HepG2 (cell line): Measurements from ENCODE around the gene FSIP1. TPM values are rescaled to one million over a fixed set of nuclear protein-coding genes. Genes with fewer than 3 reads are reported as not detected.

Experiments
- BCL6 ChIP-seq: IDR thresholded peaks from 2 replicates; pipeline ENCODE4 v1.6.1; 2016; ENCODE audit warnings: missing genetic modification reagents, missing compliant biosample characterization
- CEBPG ChIP-seq: IDR thresholded peaks from 2 replicates; pipeline ENCODE4 v1.6.1; 2016
- CENPT ChIP-seq: sonication (generic); formaldehyde crosslinking; IDR thresholded peaks from 2 replicates; pipeline ENCODE4 v1.8.0; 2022; ENCODE audit warnings: low read depth, mild to moderate bottlenecking, moderate library complexity, missing genetic modification reagents
- DMAP1 ChIP-seq: IDR thresholded peaks from 2 replicates; pipeline ENCODE4 v1.6.1; 2016
- EZH2 ChIP-seq: conservative IDR thresholded peaks from 2 replicates; pipeline ENCODE4 v1.6.1; 2012; ENCODE audit warnings: mild to moderate bottlenecking, low read depth, low read length, moderate library complexity
- HNRNPUL1 ChIP-seq: fragments of 200-400 bp; formaldehyde crosslinking; IDR thresholded peaks from 2 replicates; pipeline ENCODE4 v1.6.1; 2017; ENCODE audit warnings: low read depth, mild to moderate bottlenecking, low read length, moderate library complexity
- KLF12 ChIP-seq: sonication (generic); formaldehyde crosslinking; IDR thresholded peaks from 2 replicates; pipeline ENCODE4 v1.4.0; 2020; ENCODE audit warnings: missing genetic modification reagents, borderline replicate concordance
- NCOA1 ChIP-seq: sonication (generic); formaldehyde crosslinking; IDR thresholded peaks from 2 replicates; pipeline ENCODE4 v1.9.0; 2021; ENCODE audit warnings: missing genetic modification reagents
- NKX3-1 ChIP-seq: sonication (generic); formaldehyde crosslinking; IDR thresholded peaks from 2 replicates; pipeline ENCODE4 v1.5.0; 2020; ENCODE audit warnings: missing genetic modification reagents
- PHF8 ChIP-seq: sonication (generic); formaldehyde crosslinking; IDR thresholded peaks from 2 replicates; pipeline ENCODE4 v1.5.0; 2020; ENCODE audit warnings: missing genetic modification reagents
- WIZ ChIP-seq: sonication (generic); formaldehyde crosslinking; IDR thresholded peaks from 2 replicates; pipeline ENCODE4 v1.5.1; 2020; ENCODE audit warnings: mild to moderate bottlenecking, missing genetic modification reagents
- ZFP37 ChIP-seq: sonication (generic); formaldehyde crosslinking; IDR thresholded peaks from 2 replicates; pipeline ENCODE4 v1.4.0; 2020; ENCODE audit warnings: missing genetic modification reagents, borderline replicate concordance
- ZFYVE20 ChIP-seq: sonication (generic); formaldehyde crosslinking; IDR thresholded peaks from 2 replicates; pipeline ENCODE4 v1.8.0; 2023; ENCODE audit warnings: low read depth, mild to moderate bottlenecking, moderate library complexity, missing genetic modification reagents, borderline replicate concordance
- ZNF292 ChIP-seq: sonication (generic); formaldehyde crosslinking; IDR thresholded peaks from 2 replicates; pipeline ENCODE4 v1.8.1; 2022; ENCODE audit warnings: mild to moderate bottlenecking, low read depth, missing genetic modification reagents, borderline replicate concordance
- ZNF3 ChIP-seq: IDR thresholded peaks from 2 replicates; pipeline ENCODE4 v1.7.0; 2017; ENCODE audit warnings: inconsistent platforms
- ZNF704 ChIP-seq: sonication (generic); formaldehyde crosslinking; IDR thresholded peaks from 2 replicates; pipeline ENCODE4 v1.8.1; 2023; ENCODE audit warnings: mild to moderate bottlenecking, inconsistent platforms, moderate library complexity, missing genetic modification reagents, borderline replicate concordance
- ZNF766 ChIP-seq: sonication (generic); formaldehyde crosslinking; IDR thresholded peaks from 2 replicates; pipeline ENCODE4 v1.5.0; 2020; ENCODE audit warnings: missing genetic modification reagents, borderline replicate concordance
- ZNF879 ChIP-seq: sonication (generic); formaldehyde crosslinking; IDR thresholded peaks from 2 replicates; pipeline ENCODE4 v1.8.1; 2023; ENCODE audit warnings: missing genetic modification reagents
- polyA plus RNA-seq, 8 experiments: library from polyadenylated mRNA; depleted of rRNA in 3 of 8; stranded (reverse) in 7 of 8; unstranded in 1 of 8; fragments of >200 nt; fragmentation: Illumina TruSeq in 4 of 8; extraction: Trizol in 4 of 8; gene quantifications; 2 replicates each; pipeline versions ENCODE4 v1.2.1 to v1.2.3, GENCODE V29; 2011 to 2016; ENCODE audit warnings: low read depth in 4 of 8, missing spikeins in 1 of 8, mixed read lengths in 1 of 8; ENCODE audit not compliant: insufficient read depth in 1 of 8
- total RNA-seq, 5 experiments: library from RNA; depleted of rRNA; stranded (reverse); fragments of >200 nt; fragmentation: Illumina TruSeq; extraction: Trizol; gene quantifications; 2 replicates each; pipeline ENCODE4 v1.2.3, GENCODE V29; 2016; ENCODE audit warnings: low read depth in 1 of 5
- TF ChIP-seq, protein P1 (sequence below): sonication (generic); formaldehyde crosslinking; IDR thresholded peaks from 2 replicates; pipeline ENCODE4 v1.5.1; 2020; ENCODE audit warnings: mild to moderate bottlenecking, missing genetic modification reagents, moderate library complexity
- TF ChIP-seq, protein P2 (sequence below), 2 experiments: sonication (generic) in 1 of 2; formaldehyde crosslinking in 1 of 2; IDR thresholded peaks; 2 replicates each; pipeline versions ENCODE4 v1.6.1 to v1.9.0; 2014 to 2022; ENCODE audit warnings: antibody characterized with exemption in 1 of 2, borderline replicate concordance in 1 of 2, inconsistent platforms in 1 of 2, low read depth in 1 of 2, missing genetic modification reagents in 1 of 2

FSIP1 gene
- total and polyA plus RNA-seq, 2 of the 13 experiments (the other 11 are each of a cell fraction or from before 2014, with no cell fraction given) = 0.18 TPM; not detected in 1

GRCh38 chr15:39581242-39581792, 201.3 kb downstream of the FSIP1 start (continued):
- TF ChIP-seq ZNF879 (CRISPR knock-in tag) (no peak), ZNF3 (CRISPR knock-in tag) (no peak), EZH2 (no peak), ZNF766 (no peak), NKX3-1 (CRISPR knock-in tag) (no peak), NCOA1 (CRISPR knock-in tag) (0 out of 2 replicates have a peak, but pooled peaks have one; percentile 18), DMAP1 (no peak), CENPT (CRISPR knock-in tag) (no peak), ZFP37 (no peak), ZFYVE20 (CRISPR knock-in tag) (no peak), ZNF292 (no peak; the same call in 1 of the 2 replicates), HNRNPUL1 (no peak), PHF8 (no peak), BCL6 (CRISPR knock-in tag) (no peak), KLF12 (no peak), CEBPG (CRISPR knock-in tag) (no peak), WIZ (CRISPR knock-in tag) (no peak), ZNF704 (CRISPR knock-in tag) (0 out of 2 replicates have a peak, but pooled peaks have one; percentile 13)
- TF ChIP-seq, protein P1, sequence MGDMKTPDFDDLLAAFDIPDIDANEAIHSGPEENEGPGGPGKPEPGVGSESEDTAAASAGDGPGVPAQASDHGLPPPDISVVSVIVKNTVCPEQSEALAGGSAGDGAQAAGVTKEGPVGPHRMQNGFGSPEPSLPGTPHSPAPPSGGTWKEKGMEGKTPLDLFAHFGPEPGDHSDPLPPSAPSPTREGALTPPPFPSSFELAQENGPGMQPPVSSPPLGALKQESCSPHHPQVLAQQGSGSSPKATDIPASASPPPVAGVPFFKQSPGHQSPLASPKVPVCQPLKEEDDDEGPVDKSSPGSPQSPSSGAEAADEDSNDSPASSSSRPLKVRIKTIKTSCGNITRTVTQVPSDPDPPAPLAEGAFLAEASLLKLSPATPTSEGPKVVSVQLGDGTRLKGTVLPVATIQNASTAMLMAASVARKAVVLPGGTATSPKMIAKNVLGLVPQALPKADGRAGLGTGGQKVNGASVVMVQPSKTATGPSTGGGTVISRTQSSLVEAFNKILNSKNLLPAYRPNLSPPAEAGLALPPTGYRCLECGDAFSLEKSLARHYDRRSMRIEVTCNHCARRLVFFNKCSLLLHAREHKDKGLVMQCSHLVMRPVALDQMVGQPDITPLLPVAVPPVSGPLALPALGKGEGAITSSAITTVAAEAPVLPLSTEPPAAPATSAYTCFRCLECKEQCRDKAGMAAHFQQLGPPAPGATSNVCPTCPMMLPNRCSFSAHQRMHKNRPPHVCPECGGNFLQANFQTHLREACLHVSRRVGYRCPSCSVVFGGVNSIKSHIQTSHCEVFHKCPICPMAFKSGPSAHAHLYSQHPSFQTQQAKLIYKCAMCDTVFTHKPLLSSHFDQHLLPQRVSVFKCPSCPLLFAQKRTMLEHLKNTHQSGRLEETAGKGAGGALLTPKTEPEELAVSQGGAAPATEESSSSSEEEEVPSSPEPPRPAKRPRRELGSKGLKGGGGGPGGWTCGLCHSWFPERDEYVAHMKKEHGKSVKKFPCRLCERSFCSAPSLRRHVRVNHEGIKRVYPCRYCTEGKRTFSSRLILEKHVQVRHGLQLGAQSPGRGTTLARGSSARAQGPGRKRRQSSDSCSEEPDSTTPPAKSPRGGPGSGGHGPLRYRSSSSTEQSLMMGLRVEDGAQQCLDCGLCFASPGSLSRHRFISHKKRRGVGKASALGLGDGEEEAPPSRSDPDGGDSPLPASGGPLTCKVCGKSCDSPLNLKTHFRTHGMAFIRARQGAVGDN (CRISPR knock-in tag) = no peak
- TF ChIP-seq, protein P2, sequence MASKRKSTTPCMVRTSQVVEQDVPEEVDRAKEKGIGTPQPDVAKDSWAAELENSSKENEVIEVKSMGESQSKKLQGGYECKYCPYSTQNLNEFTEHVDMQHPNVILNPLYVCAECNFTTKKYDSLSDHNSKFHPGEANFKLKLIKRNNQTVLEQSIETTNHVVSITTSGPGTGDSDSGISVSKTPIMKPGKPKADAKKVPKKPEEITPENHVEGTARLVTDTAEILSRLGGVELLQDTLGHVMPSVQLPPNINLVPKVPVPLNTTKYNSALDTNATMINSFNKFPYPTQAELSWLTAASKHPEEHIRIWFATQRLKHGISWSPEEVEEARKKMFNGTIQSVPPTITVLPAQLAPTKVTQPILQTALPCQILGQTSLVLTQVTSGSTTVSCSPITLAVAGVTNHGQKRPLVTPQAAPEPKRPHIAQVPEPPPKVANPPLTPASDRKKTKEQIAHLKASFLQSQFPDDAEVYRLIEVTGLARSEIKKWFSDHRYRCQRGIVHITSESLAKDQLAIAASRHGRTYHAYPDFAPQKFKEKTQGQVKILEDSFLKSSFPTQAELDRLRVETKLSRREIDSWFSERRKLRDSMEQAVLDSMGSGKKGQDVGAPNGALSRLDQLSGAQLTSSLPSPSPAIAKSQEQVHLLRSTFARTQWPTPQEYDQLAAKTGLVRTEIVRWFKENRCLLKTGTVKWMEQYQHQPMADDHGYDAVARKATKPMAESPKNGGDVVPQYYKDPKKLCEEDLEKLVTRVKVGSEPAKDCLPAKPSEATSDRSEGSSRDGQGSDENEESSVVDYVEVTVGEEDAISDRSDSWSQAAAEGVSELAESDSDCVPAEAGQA (IDR thresholded peaks at IDR 0.05; ENCODE audit: low read depth) = no peak
- TF ChIP-seq, protein P2 (CRISPR knock-in tag; IDR thresholded peaks at IDR 0.05; ENCODE audit: borderline replicate concordance) = no peak
